ENCODE measurements around the gene CORO6.

CORO6 gene

GRCh38 chr17:29565643-29566472 lies 56.9 kb downstream of the CORO6 start:
- no peak overlapping the region; the same call in 1 of the 2 replicates for H3K27ac ChIP-seq
- TF ChIP-seq CTCF (conservative IDR thresholded peaks at IDR 0.05) = no peak; the same call in 1 of the 2 replicates
- no peak for TF ChIP-seq ZFX (IDR thresholded peaks at IDR 0.05)
